Hepatocyte (in vitro differentiated cells): Measurements from ENCODE around the gene ANGPTL1.

Source experiments
- CTCF ChIP-seq: fragments of 200-600 bp; sonication (generic); IDR thresholded peaks from 2 replicates; pipeline ENCODE4 v1.5.1; 2016; ENCODE audit warnings: antibody characterized with exemption, mild to moderate bottlenecking; ENCODE audit not compliant: poor library complexity
- EZH2 ChIP-seq: fragments of 200-600 bp; sonication (generic); IDR thresholded peaks from 2 replicates; pipeline ENCODE4 v1.6.1; 2016; ENCODE audit warnings: antibody characterized with exemption, mild to moderate bottlenecking, borderline replicate concordance
- EZH2phosphoT487 ChIP-seq: fragments of 200-600 bp; sonication (generic); IDR thresholded peaks from one replicate; pipeline ENCODE4 v1.6.1; 2018; ENCODE audit warnings: antibody characterized with exemption, mild to moderate bottlenecking, low read depth, moderate library complexity; ENCODE audit not compliant: unreplicated experiment, severe bottlenecking

GRCh38 chr1:178916448-178917174, 45.7 kb upstream of the ANGPTL1 start:
- no peak for TF ChIP-seq CTCF
- no peak for TF ChIP-seq EZH2
- no peak for TF ChIP-seq EZH2phosphoT487
